Measurements from ENCODE around the gene TBCEL. TPM values are rescaled to one million over a fixed set of nuclear protein-coding genes. Genes with fewer than 3 reads are reported as not detected.

The TBCEL gene
- total RNA-seq, 1 experiment from 2014 or later: 23.6 TPM

DNA sequence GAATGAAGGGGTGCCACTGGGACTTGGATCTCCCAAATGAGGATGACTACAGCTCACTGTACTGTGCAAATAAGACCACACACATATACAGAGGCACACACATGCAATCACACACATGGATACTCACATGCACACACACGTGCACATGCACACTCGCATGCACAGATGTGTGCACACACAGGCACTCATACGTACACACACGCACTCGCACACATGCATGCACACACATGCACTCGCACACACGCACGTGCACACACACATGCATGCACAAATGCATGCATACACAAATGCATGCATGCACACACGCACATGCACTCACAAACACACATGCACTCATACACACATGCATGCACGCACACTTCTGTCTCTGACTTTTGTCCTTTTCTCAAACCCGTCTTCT is 113.1 kb downstream of the TBCEL start:
- no peaks in the 10 kb centered on the region for H3K27me3 ChIP-seq (replicated peaks; ENCODE audit: control insufficient read depth, insufficient read depth, low read length)
- no peaks in the 10 kb centered on the region for H3K9me3 ChIP-seq
- Mint-ChIP-seq H3K4me1 (ENCODE audit: low read depth, unreplicated experiment) (peaks cover 6% of the 10 kb centered on the region), H3K36me3 (ENCODE audit: insufficient read depth, unreplicated experiment) (no peaks in the 10 kb centered on the region), H3K27me3 (ENCODE audit: insufficient read depth, unreplicated experiment) (peaks cover 22% of the 10 kb centered on the region), H3K4me3 (ENCODE audit: unreplicated experiment) (no peak overlapping the region), H3K9me3 (ENCODE audit: unreplicated experiment) (no peaks in the 10 kb centered on the region), H3K27ac (ENCODE audit: unreplicated experiment) (no peak overlapping the region)
- intact Hi-C loops (cut with micrococcal nuclease; ENCODE audit: unreplicated experiment): no loop called here
- H3K4me3 ChIP-seq (ENCODE audit: low read depth, low read length): no peak overlapping the region
- H3K36me3 ChIP-seq (ENCODE audit: control insufficient read depth, insufficient read depth, low read length): no peaks in the 10 kb centered on the region
- CTCF ChIA-PET: no interaction called here
- H3K4me1 ChIP-seq: no peaks in the 10 kb centered on the region
- POLR2A ChIA-PET: no interaction called here
- TF ChIP-seq, protein P1, sequence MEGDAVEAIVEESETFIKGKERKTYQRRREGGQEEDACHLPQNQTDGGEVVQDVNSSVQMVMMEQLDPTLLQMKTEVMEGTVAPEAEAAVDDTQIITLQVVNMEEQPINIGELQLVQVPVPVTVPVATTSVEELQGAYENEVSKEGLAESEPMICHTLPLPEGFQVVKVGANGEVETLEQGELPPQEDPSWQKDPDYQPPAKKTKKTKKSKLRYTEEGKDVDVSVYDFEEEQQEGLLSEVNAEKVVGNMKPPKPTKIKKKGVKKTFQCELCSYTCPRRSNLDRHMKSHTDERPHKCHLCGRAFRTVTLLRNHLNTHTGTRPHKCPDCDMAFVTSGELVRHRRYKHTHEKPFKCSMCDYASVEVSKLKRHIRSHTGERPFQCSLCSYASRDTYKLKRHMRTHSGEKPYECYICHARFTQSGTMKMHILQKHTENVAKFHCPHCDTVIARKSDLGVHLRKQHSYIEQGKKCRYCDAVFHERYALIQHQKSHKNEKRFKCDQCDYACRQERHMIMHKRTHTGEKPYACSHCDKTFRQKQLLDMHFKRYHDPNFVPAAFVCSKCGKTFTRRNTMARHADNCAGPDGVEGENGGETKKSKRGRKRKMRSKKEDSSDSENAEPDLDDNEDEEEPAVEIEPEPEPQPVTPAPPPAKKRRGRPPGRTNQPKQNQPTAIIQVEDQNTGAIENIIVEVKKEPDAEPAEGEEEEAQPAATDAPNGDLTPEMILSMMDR (IDR thresholded peaks at IDR 0.05; ENCODE audit: insufficient read depth in 1 of 2, low read depth in 1 of 2, low read length in 1 of 2, severe bottlenecking in 1 of 2, unreplicated experiment in 1 of 2): no peak
- no peak for DNase-seq
- no TSS peak for BruUV-seq (replicated peaks)

DNA sequence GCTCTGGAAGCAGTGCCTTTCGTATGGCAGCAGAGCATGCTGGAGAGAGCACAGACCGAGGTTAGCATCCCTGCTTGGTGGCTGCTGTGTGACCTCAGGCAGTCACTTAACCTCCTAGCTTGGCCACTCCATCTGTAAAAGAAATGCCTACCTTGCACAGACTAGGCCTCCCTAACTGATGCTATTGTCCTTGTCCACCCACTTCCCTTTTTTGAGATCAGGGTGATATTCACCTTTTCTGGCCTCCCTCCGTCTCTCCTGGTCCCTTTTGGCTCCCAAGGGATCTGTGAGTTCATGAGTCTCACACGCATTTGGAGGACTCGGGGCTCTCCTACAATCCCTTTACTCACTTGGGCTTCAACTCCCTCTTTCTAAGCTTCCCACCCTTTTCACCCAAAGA is 114.4 kb downstream of the TBCEL start:
- no TSS peak for BruUV-seq (replicated peaks)
- no peaks in the 10 kb centered on the region for H3K4me1 Mint-ChIP-seq (ENCODE audit: low read depth, unreplicated experiment)
- Histone ChIP-seq H3K27me3 (replicated peaks; ENCODE audit: control insufficient read depth, insufficient read depth, low read length) (no peaks in the 10 kb centered on the region), H3K36me3 (ENCODE audit: control insufficient read depth, insufficient read depth, low read length) (no peaks in the 10 kb centered on the region), H3K4me3 (ENCODE audit: low read depth, low read length) (no peak overlapping the region), H3K4me1 (no peaks in the 10 kb centered on the region), H3K9me3 (no peaks in the 10 kb centered on the region)
- intact Hi-C loops (cut with micrococcal nuclease; ENCODE audit: unreplicated experiment): no loop called here
- H3K9me3 Mint-ChIP-seq (ENCODE audit: unreplicated experiment): no peaks in the 10 kb centered on the region
- ChIA-PET CTCF (no interaction called here), POLR2A (no interaction called here)
- DNase-seq: no peak
- no peaks in the 10 kb centered on the region for H3K36me3 Mint-ChIP-seq (ENCODE audit: insufficient read depth, unreplicated experiment)
- TF ChIP-seq, protein P1 (IDR thresholded peaks at IDR 0.05; ENCODE audit: insufficient read depth in 1 of 2, low read depth in 1 of 2, low read length in 1 of 2, severe bottlenecking in 1 of 2, unreplicated experiment in 1 of 2): no peak
- H3K27me3 Mint-ChIP-seq (ENCODE audit: insufficient read depth, unreplicated experiment): peaks cover 26% of the 10 kb centered on the region
- H3K27ac Mint-ChIP-seq (ENCODE audit: unreplicated experiment): no peak overlapping the region
- no peak overlapping the region for H3K4me3 Mint-ChIP-seq (ENCODE audit: unreplicated experiment)

DNA sequence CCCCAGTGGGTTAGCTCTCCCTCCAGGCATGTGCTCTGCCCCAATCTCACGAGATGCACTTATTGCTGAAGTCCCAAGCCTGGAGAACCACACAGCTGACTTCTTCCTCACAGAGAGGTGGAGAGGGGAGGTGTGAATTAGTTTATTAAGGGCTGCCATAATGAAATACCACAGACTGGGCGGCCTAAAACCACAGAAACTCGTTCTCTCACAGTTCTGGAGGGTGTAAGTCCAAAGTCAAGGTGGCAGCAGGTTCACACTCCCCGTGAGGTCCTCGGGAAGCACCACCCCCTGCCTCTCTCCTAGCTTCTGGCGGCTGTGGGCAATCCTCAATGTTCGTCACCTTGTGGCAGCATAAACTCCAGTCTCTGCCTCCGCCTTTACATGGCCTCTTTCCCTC is 116.5 kb downstream of the TBCEL start:
- POLR2A ChIA-PET: no interaction called here
- Mint-ChIP-seq H3K9me3 (ENCODE audit: unreplicated experiment) (no peaks in the 10 kb centered on the region), H3K4me1 (ENCODE audit: low read depth, unreplicated experiment) (no peaks in the 10 kb centered on the region), H3K27me3 (ENCODE audit: insufficient read depth, unreplicated experiment) (peaks cover 30% of the 10 kb centered on the region), H3K36me3 (ENCODE audit: insufficient read depth, unreplicated experiment) (no peaks in the 10 kb centered on the region), H3K27ac (ENCODE audit: unreplicated experiment) (no peak overlapping the region), H3K4me3 (ENCODE audit: unreplicated experiment) (no peak overlapping the region)
- Histone ChIP-seq H3K4me3 (ENCODE audit: low read depth, low read length) (no peak overlapping the region), H3K9me3 (no peaks in the 10 kb centered on the region), H3K27me3 (replicated peaks; ENCODE audit: control insufficient read depth, insufficient read depth, low read length) (no peaks in the 10 kb centered on the region), H3K4me1 (no peaks in the 10 kb centered on the region), H3K36me3 (ENCODE audit: control insufficient read depth, insufficient read depth, low read length) (no peaks in the 10 kb centered on the region)
- no peak for DNase-seq
- no TSS peak for BruUV-seq (replicated peaks)
- TF ChIP-seq, protein P1 (IDR thresholded peaks at IDR 0.05; ENCODE audit: insufficient read depth in 1 of 2, low read depth in 1 of 2, low read length in 1 of 2, severe bottlenecking in 1 of 2, unreplicated experiment in 1 of 2): no peak
- CTCF ChIA-PET: interaction anchor here (0.7 kb wide), 1 partner anchor 39 kb away, joined by 3 read pairs; no protein-coding TSS in a partner anchor
- intact Hi-C loops (cut with micrococcal nuclease; ENCODE audit: unreplicated experiment): no loop called here

Other genes starting within 250 kb of the TBCEL start
- 0.37 and 0.41 TPM in 2 replicates for gene TECTA, start 77.1 kb downstream of the TBCEL start, total RNA-seq (2022)

All from Caco-2 (cell line).